Chondrocyte (in vitro differentiated cells): ENCODE data around the gene C1QTNF6. TPM values are rescaled to one million over a fixed set of nuclear protein-coding genes. Genes with fewer than 3 reads are reported as not detected.

Source experiments
- DNase-seq: peaks from one replicate; pipeline ENCODE4 v3.0.0; 2021; ENCODE audit warnings: mixed read lengths, low spot score
- H3K27ac Mint-ChIP-seq: one replicate; pipeline ENCODE4 v1.8.0; 2021; ENCODE audit warnings: mild to moderate bottlenecking, moderate library complexity, mixed read lengths; ENCODE audit not compliant: unreplicated experiment
- H3K27me3 Mint-ChIP-seq: 2 replicates; pipeline ENCODE4 v1.8.0; 2021; ENCODE audit warnings: low read depth, mixed read lengths
- H3K36me3 Mint-ChIP-seq: 2 replicates; pipeline ENCODE4 v1.8.0; 2021; ENCODE audit warnings: low read depth, mixed read lengths
- H3K4me1 Mint-ChIP-seq: 2 replicates; pipeline ENCODE4 v1.8.0; 2021; ENCODE audit warnings: low read depth, mild to moderate bottlenecking, mixed read lengths
- H3K4me3 Mint-ChIP-seq: one replicate; pipeline ENCODE4 v1.8.0; 2021; ENCODE audit warnings: mild to moderate bottlenecking, moderate library complexity, mixed read lengths; ENCODE audit not compliant: unreplicated experiment
- H3K9me3 Mint-ChIP-seq: 2 replicates; pipeline ENCODE4 v1.8.0; 2021; ENCODE audit warnings: low read depth, mixed read lengths
- total RNA-seq: library from RNA; stranded (reverse); gene quantifications from 3 replicates; pipeline ENCODE4 v1.2.1, GENCODE V29; 2021
- TF ChIP-seq, protein P1 (sequence below): fragments of 200-600 bp; sonication (generic); IDR thresholded peaks from 2 replicates; pipeline ENCODE4 v1.5.0; 2021; ENCODE audit warnings: antibody characterized with exemption, mild to moderate bottlenecking, moderate library complexity

Gene C1QTNF6
- total RNA-seq, 1 donor from 2014 or later, result 11.3 TPM

- peaks cover 10% of the 10 kb centered on the region for H3K4me1 Mint-ChIP-seq
- no peaks in the 10 kb centered on the region for H3K9me3 Mint-ChIP-seq
- H3K27ac Mint-ChIP-seq, result no peak overlapping the region
- H3K27me3 Mint-ChIP-seq, result peaks cover 15% of the 10 kb centered on the region
- TF ChIP-seq, protein P1, sequence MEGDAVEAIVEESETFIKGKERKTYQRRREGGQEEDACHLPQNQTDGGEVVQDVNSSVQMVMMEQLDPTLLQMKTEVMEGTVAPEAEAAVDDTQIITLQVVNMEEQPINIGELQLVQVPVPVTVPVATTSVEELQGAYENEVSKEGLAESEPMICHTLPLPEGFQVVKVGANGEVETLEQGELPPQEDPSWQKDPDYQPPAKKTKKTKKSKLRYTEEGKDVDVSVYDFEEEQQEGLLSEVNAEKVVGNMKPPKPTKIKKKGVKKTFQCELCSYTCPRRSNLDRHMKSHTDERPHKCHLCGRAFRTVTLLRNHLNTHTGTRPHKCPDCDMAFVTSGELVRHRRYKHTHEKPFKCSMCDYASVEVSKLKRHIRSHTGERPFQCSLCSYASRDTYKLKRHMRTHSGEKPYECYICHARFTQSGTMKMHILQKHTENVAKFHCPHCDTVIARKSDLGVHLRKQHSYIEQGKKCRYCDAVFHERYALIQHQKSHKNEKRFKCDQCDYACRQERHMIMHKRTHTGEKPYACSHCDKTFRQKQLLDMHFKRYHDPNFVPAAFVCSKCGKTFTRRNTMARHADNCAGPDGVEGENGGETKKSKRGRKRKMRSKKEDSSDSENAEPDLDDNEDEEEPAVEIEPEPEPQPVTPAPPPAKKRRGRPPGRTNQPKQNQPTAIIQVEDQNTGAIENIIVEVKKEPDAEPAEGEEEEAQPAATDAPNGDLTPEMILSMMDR, result no peak
- no peak overlapping the region for H3K4me3 Mint-ChIP-seq
- H3K36me3 Mint-ChIP-seq, result no peaks in the 10 kb centered on the region
- DNase-seq, result peak; percentile 51
Measured at GRCh38 chr22:37211075-37211865, 23.2 kb upstream of the C1QTNF6 start.

- TF ChIP-seq, protein P1, result no peak
- DNase-seq, result peak; percentile 84
- peaks cover 11% of the 10 kb centered on the region for H3K27me3 Mint-ChIP-seq
- no peak overlapping the region for H3K4me3 Mint-ChIP-seq
- H3K9me3 Mint-ChIP-seq, result no peaks in the 10 kb centered on the region
- peaks cover 10% of the 10 kb centered on the region for H3K4me1 Mint-ChIP-seq
- H3K36me3 Mint-ChIP-seq, result no peaks in the 10 kb centered on the region
- H3K27ac Mint-ChIP-seq, result no peak overlapping the region
Measured at GRCh38 chr22:37210041-37210803, 22.2 kb upstream of the C1QTNF6 start.

GRCh38 chr22:37209140-37209845 lies 21.2 kb upstream of the C1QTNF6 start:
- peak; percentile 44 for DNase-seq
- TF ChIP-seq, protein P1, result no peak

DNA sequence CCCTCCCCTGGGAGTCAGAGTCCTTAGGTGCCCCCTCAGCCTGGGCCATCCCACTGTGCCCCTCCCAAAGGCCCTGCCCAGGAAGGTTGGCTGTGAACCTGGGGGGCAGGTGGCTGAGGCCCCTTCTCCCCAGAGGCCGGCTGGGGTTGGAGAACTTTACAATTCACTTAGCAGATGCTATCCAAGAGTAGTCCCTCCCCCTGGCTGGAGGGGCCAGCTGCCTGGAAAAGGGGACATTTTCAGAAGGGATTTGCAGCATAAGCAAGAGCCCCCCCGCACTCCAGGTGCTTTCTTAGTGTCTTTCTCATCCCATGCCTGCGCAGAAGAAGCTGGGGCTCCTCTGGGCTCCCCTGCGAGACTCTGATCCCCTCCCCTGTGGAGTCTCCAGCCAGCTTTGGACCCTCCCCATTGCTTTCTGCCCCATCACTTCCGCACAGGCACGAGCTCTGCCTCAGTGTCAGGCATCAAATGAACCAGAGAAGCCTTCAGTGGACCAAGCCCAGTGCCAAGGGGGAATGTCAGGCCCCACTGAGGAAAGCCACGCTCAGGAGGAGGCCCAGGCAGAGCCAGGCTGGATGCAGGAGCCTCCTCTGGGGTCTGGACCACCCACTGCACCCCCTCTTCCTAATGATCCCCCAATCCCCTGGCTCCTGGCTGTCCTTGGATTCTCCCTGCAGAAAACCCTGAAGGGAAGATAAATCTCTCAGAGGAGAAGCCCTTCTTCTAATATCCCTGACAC lies 20.5 kb upstream of the C1QTNF6 start:
- peak; percentile 60 for DNase-seq
- Mint-ChIP-seq H3K4me1 (peaks cover 10% of the 10 kb centered on the region), H3K9me3 (no peaks in the 10 kb centered on the region), H3K36me3 (no peaks in the 10 kb centered on the region), H3K27me3 (peaks cover 7% of the 10 kb centered on the region), H3K27ac (no peak overlapping the region), H3K4me3 (no peak overlapping the region)
- TF ChIP-seq, protein P1, result no peak

More at GRCh38 chr22:37209140-37209845, 21.2 kb upstream of the C1QTNF6 start:
- no peaks in the 10 kb centered on the region for H3K36me3 Mint-ChIP-seq
- H3K4me1 Mint-ChIP-seq, result peaks cover 10% of the 10 kb centered on the region
- H3K27me3 Mint-ChIP-seq, result peaks cover 7% of the 10 kb centered on the region
- H3K27ac Mint-ChIP-seq, result no peak overlapping the region
- no peaks in the 10 kb centered on the region for H3K9me3 Mint-ChIP-seq
- no peak overlapping the region for H3K4me3 Mint-ChIP-seq
